Left renal pelvis (tissue), 4 donors: Measurements from ENCODE around the gene CCDC51. TPM values are rescaled to one million over a fixed set of nuclear protein-coding genes. Genes with fewer than 3 reads are reported as not detected.
A peak's percentile ranks its signal among the peaks of the same experiment; 100 is the strongest.

Experiments used
- DNase-seq, 4 donors: peaks; one replicate each; pipeline ENCODE4 v3.0.0-alpha.2; 2013; ENCODE audit warnings: low read depth in 4 of 4, low spot score in 3 of 4
- polyA plus RNA-seq, 4 donors: library from polyadenylated mRNA; unstranded; fragments of 120-200 nt; gene quantifications; one replicate each; pipeline ENCODE4 v1.2.1, GENCODE V29; 2013; ENCODE audit not compliant: insufficient read length in 4 of 4

Gene CCDC51
- polyA plus RNA-seq, 4 donors: 15.5 to 28.3 (median 24.3) TPM

DNA sequence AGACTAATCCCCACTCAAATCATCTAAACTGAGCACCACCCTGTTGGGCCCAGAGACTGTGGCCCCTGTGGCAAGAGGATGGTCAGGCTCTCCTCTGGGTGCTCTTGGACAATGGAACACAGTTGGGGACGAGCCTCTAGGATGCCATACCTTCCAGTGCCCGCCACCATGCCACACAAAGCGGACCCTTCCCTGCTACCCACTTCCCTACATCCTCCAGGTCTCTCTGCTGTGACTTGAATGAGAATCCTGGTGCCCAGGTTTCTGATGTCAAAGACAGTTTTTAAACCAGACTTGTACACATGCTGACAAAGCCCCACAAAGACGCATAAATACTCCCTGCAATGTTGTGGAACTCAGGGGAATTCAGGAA, 4.7 kb downstream of the CCDC51 start:
- DNase-seq: no peak

DNA sequence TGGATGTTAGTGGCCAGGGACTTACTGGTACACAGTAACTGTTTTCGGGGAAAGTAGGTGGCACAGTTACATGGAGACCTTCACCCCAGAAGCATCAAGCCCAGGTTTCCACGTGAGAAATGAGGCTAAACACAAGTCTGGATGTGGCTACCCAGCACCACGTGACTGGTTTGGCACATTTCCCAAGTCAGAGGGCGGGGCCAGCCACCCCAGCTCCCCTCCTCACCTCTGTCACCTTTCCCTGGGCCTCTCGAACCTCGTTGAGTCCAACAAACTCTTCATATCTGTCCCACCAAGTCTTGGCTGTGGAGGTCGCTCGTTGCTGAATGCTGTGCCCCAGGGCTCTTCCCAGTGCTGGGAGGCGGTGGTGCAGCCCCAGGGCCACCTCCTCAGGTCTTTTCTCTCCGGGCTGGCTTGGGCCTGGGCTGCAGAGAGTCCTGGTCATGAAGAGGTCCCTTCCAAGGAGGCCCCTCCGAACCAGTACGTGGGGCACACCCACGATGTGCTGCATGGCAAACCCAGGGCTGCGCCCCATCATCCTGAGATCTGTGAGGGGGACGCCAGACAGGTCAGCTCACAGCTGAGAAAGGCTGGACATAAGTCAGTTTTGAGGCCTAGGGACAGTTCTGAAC, 5.2 kb downstream of the CCDC51 start:
- no peak for DNase-seq

DNA sequence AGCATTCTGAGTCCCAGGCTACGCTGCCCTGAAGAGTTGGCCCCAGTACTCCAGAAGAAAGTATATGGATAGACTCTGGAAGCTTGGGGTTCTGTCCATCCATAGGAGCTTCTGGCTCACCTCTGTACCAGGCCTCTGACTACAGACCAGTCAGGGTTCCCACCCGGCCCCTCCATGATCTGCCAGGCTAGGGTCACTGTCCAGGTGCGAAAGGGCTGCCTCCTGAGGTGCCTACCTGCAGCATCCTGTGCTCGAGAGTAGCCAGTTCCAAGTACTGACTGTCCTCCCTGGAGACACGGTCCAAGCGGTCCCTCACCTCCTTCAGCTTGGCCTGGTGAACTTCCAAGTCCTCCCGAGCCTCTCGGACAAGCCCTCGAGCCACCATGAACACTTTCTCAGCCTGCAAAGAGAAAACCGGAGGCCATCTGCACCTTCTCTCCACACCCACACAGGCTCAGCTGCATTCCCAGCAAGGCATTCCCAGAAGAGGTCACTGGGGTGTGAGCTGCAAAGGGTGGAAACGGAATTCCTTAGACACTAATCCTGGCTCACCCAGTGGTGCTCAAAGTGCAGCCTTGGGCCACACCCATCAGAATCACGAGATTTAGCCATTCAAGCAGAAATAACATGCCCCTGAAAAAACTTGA, 6.3 kb downstream of the CCDC51 start:
- DNase-seq: no peak

DNA sequence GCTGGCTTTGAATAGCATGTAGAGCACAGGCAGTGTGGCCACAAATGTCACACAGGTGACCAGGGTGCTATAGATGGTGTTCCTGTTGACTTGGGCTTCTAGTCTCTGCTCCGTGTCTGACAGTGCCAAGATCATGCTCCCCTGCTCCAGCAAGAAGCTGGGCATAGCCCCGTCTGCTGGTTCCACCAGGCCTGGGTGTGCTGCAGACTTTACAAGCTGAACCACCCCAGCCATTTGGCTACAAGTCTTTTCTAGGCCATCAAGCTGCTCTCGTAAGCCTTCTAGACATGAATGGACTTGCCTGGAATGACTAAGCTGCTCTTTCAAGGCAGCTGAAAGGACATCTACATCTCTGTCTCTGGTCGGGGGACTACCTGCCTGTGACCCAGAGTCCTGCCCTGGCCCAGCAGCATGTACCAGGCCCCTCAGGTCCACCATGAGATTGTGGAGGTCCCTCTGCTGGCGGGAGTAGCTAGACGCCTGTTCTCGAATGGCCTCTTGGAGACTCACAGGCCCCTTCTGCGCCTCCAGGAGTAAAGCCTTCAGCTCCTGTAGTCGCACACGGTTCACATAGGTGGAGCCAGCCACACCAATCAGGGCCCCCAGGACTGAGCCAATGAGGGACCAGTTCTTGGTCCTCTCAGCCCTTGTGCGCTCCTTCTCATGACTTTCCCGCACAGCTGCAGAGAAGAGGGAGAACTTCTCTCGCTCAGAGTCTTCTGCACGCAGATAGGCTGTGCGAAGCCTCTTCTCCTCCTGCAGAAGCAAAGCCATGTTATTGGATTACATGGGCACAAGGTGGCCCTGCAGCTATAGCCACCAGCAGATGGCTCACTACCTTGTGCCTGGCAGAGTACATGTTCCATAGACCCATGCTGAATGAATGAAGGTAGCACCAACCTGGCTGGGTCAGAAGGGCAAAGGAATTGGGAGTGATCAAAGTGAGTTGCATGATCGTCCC, 7.2 kb downstream of the CCDC51 start:
- no peak for DNase-seq

DNA sequence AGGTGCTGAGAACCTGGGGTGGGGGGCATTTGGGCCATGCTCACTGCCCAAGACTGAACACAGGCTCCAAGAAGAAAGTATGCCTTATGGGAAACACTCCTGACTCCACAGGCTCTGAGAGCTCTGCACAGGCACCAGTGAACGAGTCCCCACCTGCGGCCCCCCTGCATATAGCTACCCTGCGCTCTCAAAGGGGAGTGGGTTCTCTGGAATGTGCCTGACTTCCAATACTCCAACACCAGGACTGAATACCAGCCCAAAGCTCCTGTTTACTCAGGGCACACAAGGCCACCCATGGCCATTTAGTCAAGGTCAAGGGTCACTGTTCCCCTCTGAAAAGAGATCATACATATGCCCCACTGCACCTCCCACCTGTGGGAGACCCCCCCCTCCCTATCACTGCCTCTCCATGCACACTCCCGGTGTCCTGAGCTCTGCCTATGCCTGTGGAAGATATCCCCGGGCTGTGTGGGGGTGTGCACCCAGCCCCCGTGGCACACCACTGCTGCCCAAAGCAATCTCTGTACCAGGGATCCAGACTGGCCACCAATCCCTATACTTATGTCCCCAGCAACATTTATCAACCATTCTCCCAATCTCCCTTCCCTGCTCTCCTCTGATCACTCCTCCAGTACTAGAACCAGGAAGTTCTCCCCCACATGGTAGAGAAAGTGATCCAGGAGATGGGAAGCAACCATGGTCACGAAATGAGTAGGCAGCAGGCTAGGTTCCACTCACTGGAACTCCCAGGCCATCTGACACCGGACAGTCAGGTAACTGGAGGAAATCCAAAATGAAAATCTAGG, 8.5 kb downstream of the CCDC51 start:
- no peak for DNase-seq

DNA sequence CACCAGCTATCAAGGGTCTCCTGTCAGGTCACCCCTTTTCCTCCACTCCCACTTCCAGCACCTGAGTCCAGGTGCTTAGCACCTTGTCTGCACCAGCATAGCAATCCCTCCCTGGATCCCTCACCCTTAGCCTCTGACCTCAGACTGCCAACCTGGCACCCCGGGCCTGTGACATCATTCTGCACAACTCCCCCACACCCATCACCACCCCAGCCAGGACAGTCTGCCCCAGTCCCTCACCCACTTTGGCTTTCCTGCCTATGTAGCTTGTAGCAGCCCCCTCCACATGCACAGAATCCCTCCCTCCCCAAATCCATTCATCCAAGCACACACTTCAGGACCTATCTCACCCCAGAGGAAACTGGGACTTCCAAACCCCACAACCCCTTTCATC, 9.2 kb downstream of the CCDC51 start:
- DNase-seq: no peak

DNA sequence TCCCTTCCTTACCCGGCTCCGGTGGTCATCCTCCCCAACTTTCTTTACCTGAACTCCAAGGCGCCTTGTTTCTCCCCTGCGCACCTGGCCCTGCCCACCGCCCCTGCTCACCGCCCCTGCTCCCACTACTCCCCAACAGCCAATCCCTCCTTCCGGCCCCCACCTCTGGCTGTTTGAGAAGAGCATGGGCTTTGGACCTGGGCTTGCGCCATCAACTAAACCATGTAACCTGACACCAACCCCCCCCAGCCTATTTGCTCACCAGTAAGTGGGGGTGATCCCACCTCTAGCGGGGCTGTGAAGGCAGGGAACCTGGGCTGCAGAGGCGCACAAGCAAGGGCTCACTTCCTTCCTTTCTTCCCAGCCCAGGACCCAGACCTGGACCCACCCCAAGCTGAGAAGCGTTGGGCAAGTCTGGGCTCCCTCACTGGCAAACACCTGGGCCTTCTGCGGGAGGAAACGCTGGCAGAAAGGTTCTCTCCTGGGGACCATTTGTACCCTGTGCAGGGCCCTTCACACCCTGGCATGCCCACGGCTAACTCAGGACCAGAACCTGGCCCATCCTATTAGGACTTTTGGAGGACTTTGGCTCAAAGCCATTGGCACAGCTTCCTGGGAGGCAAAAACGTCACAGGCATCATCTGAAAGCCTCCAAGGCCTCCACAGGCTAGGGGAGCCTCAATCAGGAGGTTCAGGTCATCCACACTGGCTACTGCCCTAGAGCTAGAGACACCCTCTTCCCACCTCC, 9.8 kb downstream of the CCDC51 start, which contains the start of gene PLXNB1:
Gene PLXNB1, minus strand, starts transcription at position 127 of the 748 bp plus-strand sequence. CDS start 5,475 bp downstream, outside the sequence.
- DNase-seq: peak; percentile 74 to 88 (median 76)

DNA sequence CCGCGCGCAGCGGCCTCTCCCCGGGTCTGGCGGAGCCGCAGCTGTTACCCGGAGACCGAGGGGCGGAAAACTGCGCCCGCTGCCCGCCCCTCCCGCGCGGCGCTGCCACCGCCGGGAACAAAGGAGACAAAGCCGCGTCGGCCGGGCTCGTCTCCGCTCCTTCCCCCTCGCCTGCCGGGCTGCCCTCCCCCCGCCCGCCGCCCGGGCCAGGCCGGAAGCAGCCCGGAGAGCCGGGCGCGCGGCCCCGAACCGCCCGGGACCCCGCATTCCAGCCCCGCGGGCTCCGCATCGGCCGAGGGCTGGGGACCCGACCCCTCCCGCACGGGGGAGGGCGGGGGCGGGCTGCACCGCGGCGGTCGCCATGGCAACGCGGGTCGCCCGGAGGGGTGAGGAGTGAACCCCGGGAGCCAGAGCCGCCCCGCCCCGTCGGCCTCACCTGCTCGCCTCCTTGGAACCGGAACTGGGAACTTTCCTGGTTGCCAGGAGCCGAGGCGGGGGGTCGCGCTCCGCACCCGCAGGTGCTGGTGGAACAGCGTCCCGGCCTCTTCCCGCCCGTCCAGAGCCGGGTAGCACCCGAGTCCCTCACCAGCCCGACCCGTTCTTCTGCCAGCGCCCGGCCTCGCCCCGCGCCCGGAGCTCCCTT, 10.5 kb downstream of the CCDC51 start:
- no peak for DNase-seq

DNA sequence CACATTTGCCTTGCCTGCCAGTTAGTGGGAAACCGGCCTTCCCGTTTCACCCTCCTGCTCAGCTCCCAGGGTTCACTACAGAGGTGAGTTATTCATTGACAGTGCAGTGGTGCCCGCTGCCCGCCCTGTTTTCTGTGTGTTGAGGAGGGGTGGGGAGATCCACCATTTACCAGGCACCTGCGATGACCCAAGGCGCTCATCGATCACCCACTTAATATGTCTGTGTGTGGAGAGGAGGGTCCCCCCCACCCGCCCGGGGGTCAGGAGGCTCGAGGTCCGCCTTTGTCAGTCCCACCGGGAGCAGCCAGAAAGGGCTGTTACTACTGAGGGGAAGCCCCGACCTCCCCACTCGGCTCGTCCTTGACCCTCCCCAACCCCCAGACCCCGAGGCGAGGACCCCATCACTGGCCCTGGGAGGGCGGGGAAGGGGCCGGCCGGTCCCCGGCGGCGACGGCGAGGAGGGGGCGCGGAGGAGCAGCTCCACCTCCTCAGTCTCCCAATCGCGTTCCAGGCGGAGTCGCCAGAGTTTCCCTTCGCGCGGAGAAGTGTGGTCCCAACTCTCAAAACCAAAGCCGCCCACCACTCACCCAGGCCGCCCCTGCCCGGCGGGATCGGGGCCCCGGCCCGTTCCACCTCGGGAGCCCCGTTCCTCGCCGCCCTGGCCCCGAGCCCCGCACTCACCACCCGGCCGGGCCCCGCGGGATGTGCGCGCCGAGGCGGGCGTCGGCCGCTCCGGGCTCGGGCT, 11.2 kb downstream of the CCDC51 start:
- peak in 1 of 4 donors; percentile 60 for DNase-seq

DNA sequence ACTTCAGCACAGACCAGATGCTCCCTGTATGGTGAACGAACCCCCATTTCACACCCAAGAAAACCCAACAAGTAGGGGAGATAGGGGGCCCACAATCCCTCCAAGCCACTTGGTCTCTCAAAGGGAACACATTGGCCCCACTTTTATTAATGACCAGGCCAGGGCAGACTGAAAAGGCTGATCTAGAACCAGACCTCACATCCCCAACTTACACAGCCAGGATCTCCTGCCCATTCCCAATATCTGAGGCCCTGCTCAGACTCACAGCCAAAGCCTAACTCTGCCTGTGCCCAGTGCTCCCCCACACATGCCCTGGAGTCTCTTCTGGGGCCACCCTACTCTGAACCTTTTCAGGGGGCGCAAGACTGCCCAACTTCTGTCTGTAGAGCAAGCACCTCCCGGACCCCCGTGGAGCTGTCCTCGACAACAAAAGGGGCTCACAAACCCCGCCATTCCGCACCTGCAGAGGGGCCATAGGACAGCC, 11.8 kb downstream of the CCDC51 start:
- DNase-seq: no peak

DNA sequence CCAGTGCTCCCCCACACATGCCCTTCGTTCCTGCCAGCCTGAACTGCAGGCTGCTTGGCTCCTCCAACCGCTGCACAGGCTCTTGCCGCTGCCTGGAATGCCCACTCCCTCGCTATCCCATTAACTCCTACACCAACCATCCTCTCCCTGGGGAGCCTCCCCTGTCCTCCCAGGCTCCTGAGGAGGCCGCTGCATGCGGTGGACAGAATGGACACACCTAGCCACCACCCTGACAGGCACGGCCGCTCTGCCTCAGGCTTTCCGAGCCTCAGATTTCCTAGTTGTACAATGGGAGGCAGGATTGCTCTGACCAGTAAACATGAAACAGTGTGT, 12.3 kb downstream of the CCDC51 start:
- no peak for DNase-seq

DNA sequence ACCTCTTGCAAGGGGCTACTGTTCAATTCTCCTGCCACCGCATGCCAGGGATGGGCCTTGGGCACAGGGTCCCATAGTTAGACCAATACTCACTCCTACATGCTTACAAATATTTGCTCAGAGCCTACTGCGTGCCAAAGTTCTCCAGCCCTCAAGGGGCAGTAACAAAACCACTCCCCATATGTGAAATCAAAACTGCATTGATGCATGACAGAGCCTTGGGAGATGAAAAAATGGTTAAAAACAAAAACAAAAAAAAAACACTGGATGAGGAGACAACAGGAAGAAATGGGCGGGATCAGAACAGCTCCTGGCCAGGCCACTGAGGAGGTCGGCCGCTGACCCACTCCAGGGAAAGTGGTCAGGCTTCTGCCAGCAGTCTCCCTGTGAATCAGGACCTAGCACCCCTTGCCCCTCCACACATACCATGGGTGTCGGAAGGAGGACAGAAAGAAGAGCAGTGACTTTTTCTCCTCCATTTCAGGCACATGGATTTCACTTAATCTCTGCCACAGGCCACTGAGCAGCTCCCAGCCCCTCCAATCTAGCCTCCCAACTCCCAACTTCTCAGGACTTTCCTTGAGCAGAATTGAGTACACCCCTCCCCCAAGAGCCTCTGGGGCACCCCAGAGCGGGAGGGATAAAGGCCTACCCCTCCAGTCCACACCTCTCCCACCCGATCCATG, 12.8 kb downstream of the CCDC51 start:
- DNase-seq: no peak

DNA sequence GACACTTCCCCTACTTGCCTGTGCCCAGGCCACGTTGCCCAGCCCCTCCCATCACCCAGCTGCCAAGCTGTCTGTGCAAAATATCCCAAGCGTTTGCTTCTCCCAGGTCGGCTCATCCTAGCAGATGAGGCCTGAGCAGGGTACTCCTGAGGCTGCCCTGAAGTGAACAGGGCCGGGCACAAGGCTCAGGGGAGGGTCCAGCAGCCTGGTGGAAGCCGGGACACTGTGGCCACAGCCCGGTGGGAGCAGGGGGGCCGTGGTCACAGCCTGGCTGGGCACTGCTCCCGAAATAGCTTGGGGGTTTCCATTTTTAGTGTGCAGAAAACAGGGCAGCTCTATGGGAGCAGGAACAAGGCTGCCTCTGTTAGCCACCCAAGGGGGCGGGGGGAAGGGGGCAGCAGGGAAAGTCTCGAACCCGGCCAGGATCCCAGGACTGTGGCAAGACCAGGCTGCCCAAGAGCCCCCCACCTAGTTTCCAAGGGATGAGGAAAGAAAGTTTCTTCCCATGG, 13.5 kb downstream of the CCDC51 start:
- DNase-seq: no peak

DNA sequence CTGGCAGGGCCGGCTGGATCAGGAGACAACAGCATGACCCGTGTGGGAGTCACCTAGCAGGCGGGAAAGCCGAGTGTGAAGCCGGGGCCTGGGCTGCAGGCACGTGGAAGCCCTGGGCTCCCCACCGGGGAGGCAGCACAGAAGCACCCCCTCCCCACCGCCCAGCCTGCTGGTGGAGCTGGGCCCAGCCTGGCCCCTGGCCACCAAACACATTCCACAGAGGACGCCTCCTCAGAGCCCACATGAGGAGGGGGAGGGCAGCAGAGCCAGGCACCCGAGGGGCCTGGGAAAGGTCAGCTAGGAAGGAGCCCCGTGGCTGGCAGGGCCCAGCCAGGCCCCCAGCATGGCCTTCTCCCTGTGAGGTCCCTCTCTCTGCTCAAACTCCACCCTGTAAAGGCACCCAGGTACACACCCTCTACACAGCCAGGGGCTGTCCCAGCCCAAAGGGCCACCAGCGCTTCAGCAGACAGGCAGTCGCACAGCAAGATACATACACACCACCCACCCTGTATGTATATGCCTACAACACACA, 14.6 kb downstream of the CCDC51 start:
- no peak for DNase-seq

DNA sequence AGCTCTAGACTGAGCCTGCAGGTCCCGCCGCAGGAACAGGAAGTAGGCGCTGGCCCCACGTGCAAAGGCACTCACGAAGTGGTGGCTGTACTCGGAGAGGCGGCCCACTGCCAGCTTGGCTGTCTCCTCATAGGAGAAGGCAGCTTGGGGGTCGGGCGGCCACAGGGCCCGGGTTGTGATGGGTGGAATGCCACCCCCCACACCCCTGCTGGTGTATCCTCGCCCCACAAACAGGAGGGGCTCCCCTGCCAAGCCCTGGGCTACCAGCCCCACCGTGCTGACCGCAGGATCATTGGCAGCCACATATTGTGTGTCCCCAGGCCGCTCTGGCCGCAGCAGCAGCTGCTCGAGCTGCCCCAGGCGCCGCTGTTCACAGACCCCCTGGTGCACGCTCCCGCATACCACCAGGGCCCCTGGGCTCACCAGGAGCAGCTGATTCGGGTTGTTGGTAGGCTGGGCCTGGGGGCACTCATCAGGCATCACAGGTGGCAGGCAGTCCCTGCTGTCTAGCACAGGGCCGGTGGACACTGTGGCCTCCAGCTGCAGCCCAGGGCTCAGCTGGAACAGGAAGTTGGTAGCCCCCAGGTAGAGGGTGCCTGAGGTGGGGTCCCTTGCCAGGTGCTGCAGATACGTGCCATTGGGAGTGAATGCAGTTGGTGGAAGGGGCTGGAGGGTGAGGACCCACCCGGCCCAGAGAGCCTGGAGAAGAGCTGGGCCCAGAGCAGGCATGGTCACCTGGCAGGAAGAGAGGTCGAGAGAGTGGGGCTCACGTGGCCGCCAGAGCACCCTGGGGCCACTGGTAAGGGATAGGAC, 15.8 kb downstream of the CCDC51 start:
- DNase-seq: no peak

DNA sequence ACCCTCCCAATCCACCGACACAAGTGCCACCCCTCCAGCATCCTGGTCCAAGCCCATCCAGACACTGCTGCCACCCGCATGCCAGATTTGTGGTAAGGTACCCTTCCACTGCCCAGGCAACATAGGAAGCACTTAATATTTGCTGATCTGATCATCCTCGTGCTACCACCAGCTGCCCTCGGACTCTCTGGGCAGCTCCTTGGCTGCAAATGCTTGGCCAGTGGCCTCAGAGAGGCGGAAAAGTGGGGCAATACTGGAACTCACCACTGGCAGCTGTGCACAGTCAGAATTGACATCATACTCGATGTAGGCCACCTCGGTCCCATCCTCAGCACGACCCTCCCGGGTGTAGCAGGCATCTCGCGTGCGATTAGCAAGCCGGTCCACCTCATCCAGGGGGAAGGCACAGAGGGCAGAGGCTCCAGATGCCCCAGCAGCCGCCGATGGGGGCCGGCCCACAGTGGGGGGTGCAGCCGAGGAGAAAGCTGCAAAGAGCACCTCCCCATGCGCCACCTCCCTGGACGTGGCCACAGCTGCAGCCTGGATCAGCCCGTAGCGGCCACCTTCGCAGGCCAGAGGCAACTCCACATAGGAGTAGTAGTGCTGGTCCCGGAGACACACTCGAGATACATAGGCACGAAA, 16.6 kb downstream of the CCDC51 start:
- no peak for DNase-seq
